ENCODE results near the gene GSTA2.
"Not testable (repeated sequence)": the region's sequence is repeated elsewhere in the genome, so short reads cannot be mapped to it uniquely, and the experiment has no call there.

Gene GSTA2

DNA sequence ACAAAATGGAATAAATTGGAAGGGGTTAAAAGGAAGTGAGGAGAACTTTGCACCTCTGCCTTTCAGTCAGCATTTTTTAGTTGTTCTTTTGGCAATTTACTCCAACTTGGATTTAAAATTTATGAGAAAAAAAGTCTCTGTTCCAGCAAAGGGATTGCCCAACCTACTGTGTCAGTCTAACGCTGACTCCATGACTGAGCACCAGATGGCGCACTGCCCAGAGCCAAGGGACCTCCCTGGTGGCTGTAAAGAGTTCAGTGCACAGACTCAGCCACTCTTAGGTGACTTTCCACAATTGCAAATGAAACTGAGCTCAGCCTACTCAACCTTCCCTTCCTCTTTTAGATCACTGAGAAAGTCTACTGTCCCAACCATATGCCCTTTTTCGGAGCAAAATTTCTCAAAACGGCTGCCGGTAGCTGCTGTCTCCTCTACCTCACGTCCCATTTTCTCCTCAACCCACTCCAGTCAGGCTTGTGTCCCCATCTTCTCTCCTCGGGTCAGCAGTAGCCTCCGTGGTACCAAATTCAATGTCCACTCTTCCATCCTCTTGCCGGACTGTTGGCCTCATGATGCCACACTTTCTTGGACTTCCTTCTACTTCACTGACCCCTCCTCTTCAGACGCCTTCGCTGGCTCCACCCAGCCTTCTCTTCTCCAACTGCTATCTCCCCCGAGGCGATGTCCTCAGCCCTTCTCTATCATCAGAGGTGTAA is 38.7 kb downstream of the GSTA2 start:
- peak; percentile 30 for DNase-seq

DNA sequence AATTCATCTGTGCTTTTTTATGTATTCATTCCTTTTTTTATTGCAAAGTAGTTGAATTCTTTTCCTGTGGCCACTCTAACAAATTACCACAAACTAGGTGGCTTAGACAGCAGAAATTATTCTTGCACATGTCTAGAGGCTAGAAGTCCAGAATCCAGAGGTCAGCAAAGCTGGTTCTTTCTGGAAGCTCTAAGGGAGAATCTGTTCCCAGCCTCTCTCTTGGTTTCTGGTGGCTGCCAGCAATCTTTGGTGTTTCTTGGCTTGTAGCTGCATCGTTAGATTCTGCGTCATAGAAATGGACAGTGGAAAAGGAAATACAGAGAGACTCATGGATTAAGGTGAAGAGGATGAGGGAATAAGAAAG is 39.3 kb downstream of the GSTA2 start:
- no peak for DNase-seq

DNA sequence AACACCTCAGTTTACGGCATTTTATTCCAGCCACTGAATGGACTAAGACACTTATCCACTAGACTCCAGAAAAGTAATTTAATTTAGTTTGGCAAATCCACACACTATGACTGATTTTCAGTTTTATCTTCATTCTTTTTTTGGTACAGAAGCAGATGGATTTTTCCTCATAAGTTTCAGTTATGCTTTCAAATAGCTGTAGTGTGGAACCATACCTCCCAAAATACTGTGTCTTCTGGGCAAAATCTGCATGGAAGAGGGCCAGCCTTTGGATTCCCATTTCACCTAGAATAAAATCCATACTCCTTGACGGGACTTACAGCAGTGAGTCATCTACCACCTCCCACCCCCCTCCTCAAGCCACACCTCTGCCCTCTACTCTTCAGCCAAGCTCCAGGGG is 43.0 kb downstream of the GSTA2 start:
- DNase-seq = no peak

DNA sequence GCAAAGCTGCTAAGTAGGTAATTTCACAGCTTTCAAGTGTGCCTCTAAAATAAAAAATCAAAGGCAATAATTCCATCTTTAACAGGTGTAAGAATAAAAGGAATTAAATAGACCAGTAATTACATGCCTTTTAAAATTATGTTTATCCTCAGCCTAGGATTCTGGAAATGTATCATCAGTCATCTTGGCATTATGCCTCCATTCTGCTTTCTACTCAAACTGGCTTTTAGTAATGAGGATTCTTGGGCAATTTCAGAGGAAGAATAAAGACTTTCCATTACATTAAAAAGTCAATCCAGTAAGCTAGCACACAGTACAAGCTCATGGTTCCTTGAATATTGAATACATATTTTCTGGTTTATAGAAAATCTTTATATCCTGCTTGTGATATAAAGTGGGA is 44.7 kb downstream of the GSTA2 start:
- peak; percentile 90 for DNase-seq

DNA sequence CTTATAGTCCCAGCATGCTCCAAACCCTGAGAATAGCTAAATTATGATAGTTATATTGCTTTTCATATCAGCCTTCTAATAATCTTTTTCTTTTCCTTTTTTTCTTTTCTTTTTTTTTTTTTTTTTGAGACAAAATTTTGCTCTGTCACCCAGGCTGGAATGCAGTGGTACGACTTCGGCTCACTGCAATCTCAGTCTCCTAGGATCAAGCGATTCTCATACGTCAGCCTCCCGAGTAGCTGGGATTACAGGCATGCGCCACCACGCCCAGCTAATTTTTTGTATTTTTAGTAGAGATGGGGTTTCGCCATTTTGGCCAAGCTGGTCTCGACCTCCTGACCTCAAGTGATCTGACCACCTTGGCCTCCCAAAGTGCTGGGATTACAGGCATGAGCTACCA is 48.5 kb downstream of the GSTA2 start:
- DNase-seq = not testable (repeated sequence)

DNA sequence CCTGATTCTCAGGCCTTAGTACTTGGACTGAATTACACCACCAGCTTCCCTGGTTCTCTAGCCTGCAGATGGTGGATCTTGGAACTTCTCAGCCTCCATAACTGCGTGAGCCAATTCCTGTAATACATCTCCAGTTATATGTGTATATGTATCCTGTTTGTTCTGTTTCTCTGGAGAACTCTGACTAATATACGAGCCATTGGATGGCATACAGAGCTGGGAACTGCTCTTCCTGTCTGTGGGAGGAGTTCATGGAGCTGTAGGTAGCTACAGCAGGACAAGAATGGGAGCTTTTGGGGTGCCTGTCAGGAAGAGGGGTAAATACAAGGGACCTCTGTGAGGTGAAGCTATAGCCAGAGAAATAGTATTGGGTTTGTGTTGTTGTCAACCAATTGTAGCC is 51.1 kb downstream of the GSTA2 start:
- DNase-seq = no peak

DNA sequence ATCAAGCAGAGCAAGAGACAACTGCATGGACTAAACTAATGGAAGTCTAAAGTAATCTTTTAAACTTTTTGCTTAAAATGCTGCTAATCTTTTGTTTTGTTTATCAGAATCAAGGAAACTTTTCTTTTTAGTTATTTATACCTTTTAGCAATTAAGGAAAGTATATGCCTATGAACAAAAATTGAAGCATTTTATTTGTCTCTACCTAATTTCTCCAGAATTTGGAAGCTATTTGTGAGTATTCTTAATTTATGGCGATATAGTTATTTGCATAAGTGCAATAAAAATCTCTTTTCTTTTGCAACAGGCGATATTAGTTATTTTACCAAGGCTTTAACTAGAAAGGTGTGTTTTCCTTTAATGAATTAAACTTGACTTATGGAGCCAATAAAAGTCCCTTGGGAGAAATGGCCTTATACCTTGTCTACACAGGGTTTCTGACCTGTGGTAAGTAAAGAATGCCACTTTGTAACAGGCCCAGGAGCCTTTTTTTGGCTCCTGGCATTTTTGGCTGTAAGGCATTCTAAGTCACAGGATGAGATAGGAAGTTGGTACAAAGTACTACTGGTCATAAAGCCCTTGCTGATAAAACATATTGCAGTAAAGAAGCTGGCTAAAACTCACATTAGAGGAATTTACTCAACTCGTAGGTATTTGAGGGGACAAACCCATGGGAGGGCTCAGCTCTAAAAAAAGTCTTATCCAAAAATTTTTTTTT is 55.2 kb downstream of the GSTA2 start:
- DNase-seq = no peak

DNA sequence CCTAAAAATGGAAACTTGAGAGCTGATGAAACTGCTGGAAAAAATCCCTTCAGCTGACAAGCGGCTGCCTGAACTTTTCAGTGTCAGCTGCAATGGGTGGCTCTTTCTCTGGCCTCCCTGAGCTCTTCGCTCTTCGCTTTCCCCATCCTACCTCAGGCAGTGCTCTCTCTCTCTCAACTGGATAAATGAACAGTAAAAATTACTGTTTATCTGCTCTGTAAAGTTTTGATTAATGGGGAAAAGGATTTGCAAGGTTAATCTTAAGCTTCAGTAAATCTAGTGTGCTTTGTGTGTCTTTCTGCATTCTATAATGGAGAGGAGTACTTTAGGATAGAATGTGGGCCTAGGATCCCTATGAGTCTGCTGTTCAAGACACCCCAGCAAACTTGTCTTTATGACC is 57.3 kb downstream of the GSTA2 start:
- DNase-seq = no peak

DNA sequence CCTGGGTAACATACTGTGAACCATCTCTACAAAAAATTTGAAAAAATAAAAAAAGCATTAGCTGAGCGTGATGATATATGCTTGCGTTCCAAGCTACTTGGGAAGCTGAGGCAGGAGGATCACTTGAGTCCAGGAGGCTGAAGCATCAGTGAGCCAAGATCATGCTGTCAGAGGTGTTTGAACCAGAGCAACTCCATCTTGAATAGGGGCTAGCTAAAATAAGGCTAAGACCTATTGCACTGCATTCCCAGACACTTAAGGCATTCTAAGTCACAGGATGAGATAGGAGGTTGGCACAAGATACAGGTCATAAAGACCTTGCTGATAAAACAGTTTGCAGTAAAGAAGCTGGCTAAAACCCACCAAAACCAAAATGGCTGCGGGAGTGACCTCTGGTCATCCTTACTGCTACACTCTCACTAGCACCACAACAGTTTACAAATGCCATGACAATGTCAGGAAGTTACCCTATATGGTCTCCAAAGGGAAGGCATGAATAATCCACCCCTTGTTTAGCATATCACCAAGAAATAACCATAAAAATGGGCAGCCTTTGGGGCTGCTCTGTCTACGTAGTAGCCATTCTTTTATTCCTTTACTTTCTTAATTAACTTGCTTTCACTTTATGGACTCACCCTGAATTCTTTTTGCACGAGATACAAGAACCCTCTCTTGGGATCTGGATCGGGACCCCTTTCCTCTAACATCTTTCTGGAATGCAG is 58.3 kb downstream of the GSTA2 start:
- DNase-seq = not testable (repeated sequence)

DNA sequence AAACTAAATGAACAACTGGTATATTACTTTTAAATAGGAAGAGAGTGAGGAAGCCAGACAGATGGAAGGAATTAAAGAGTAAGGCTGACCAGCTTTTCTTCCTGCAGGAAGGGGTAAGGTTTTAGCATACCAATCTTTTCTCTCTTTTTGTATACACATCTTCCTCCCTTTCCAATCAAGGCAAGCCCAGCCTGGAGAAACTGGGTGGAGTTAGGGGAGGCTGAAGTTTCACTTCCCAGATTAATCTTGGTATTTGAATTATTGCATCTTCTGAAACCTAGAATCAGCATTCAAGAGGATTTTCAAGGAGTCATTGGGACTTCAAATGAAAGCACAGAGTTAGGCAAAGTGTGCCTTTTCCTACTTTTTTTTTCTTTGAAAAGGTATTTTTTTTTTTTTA is 59.2 kb downstream of the GSTA2 start:
- DNase-seq = no peak

All from NCI-H1105 treated with DMSO at 0.1 percent for 48 hours (cell line).